ENCODE data around the gene VIT. TPM values are rescaled to one million over a fixed set of nuclear protein-coding genes. Genes with fewer than 3 reads are reported as not detected.
"Not testable (repeated sequence)": the region's sequence is repeated elsewhere in the genome, so short reads cannot be mapped to it uniquely, and the experiment has no call there.

Gene VIT
- total and polyA plus RNA-seq, 2 experiments from 2014 or later: 0.25 to 0.33 TPM

DNA sequence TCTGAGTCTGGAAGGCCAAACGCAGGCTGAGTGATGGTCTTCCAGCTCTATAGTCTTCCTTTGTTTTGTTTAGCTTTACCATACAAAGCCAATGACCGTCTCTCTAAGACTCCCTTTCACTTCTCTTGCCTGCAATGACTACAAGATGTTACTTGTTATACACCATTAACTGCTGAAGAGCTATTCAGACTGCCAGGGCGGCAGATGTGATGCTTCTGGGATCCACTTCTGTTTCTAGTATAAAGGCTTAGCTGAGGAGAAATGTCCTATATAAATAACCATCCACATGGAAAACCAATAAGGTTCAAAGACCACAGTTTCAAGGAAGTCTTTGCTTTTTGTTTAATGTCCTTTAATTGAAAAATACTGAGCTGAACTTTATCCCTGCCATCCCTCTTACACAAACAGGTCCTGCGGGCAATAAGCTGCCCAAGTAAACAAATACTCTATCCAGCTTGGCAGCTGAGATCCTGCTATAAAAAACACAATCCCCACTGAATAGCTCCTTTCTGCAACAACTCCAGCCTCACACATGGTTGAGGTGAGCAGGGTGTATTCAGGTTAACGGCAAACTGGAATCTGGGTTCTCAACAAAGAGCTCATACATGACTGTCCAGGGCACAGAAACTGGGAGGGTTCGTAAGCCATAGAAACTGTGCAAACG lies 124.6 kb downstream of the VIT start:
- no peaks in the 10 kb centered on the region for H3K9me3 ChIP-seq (ENCODE audit: low read depth)
- no peak for DNase-seq (ENCODE audit: low spot score)

DNA sequence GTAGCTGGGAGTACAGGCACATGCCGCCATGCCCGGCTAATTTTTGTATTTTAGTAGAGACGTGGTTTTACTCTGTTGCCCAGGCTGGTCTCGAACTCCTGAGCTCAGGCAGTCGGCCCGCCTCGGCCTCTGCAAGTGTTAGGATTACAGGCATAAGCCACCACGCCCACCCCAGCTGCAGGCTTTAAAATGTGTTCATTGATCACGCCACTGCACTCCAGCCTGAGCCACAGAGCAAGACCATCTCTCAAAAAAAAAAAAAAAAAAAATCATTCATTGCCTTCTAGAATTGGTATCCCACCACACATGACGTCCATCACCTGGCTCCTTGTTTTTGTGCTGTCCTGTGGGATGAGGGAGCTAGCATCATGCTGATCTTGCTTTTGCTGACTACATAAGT lies 127.4 kb downstream of the VIT start:
- 92% methylated on average over 10 of the region's 10 CpGs for WGBS (ENCODE audit: low lambda C conversion rate, missing lambda C conversion rate)
- TF ChIP-seq, protein P1, sequence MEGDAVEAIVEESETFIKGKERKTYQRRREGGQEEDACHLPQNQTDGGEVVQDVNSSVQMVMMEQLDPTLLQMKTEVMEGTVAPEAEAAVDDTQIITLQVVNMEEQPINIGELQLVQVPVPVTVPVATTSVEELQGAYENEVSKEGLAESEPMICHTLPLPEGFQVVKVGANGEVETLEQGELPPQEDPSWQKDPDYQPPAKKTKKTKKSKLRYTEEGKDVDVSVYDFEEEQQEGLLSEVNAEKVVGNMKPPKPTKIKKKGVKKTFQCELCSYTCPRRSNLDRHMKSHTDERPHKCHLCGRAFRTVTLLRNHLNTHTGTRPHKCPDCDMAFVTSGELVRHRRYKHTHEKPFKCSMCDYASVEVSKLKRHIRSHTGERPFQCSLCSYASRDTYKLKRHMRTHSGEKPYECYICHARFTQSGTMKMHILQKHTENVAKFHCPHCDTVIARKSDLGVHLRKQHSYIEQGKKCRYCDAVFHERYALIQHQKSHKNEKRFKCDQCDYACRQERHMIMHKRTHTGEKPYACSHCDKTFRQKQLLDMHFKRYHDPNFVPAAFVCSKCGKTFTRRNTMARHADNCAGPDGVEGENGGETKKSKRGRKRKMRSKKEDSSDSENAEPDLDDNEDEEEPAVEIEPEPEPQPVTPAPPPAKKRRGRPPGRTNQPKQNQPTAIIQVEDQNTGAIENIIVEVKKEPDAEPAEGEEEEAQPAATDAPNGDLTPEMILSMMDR (IDR thresholded peaks at IDR 0.05; ENCODE audit: poor library complexity): no peak
- TF ChIP-seq EZH2 (IDR thresholded peaks at IDR 0.05; ENCODE audit: borderline replicate concordance): no peak
- TF ChIP-seq EZH2phosphoT487 (IDR thresholded peaks at IDR 0.05; ENCODE audit: low read depth, severe bottlenecking, unreplicated experiment): no peak
- no peaks in the 10 kb centered on the region for H3K9me3 ChIP-seq (ENCODE audit: low read depth)
- H2AFZ ChIP-seq: no peak overlapping the region
- no peaks in the 10 kb centered on the region for H3K27me3 ChIP-seq
- no peak for DNase-seq (ENCODE audit: low spot score)
- H3K4me2 ChIP-seq: no peak overlapping the region
- no peak overlapping the region for H3K27ac ChIP-seq
- no peaks in the 10 kb centered on the region for H4K20me1 ChIP-seq (ENCODE audit: insufficient read depth, poor library complexity, severe bottlenecking)
- peaks cover 5% of the 10 kb centered on the region for H3K4me1 ChIP-seq (ENCODE audit: insufficient read depth)
- H3K4me3 ChIP-seq: no peak overlapping the region
- no peaks in the 10 kb centered on the region for H3K36me3 ChIP-seq (replicated peaks; ENCODE audit: insufficient read depth, low read depth)
- no peaks in the 10 kb centered on the region for H3K9me2 ChIP-seq (replicated peaks; ENCODE audit: insufficient read depth)
- no peaks in the 10 kb centered on the region for H3K79me2 ChIP-seq

More for the DNA sequence above, 124.6 kb downstream of the VIT start:
- no peaks in the 10 kb centered on the region for H3K27me3 ChIP-seq
- no peak overlapping the region for H3K4me3 ChIP-seq
- H3K4me1 ChIP-seq (ENCODE audit: insufficient read depth): peaks cover 5% of the 10 kb centered on the region
- TF ChIP-seq EZH2 (IDR thresholded peaks at IDR 0.05; ENCODE audit: borderline replicate concordance) (no peak), EZH2phosphoT487 (IDR thresholded peaks at IDR 0.05; ENCODE audit: low read depth, severe bottlenecking, unreplicated experiment) (no peak)
- TF ChIP-seq, protein P1 (IDR thresholded peaks at IDR 0.05; ENCODE audit: poor library complexity): no peak
- no peak overlapping the region for H3K4me2 ChIP-seq
- H3K27ac ChIP-seq: no peak overlapping the region
- H3K9me2 ChIP-seq (replicated peaks; ENCODE audit: insufficient read depth): no peaks in the 10 kb centered on the region
- H3K36me3 ChIP-seq (replicated peaks; ENCODE audit: insufficient read depth, low read depth): no peaks in the 10 kb centered on the region
- H4K20me1 ChIP-seq (ENCODE audit: insufficient read depth, poor library complexity, severe bottlenecking): no peaks in the 10 kb centered on the region
- H3K79me2 ChIP-seq: no peaks in the 10 kb centered on the region
- H2AFZ ChIP-seq: no peak overlapping the region
- WGBS (ENCODE audit: low lambda C conversion rate, missing lambda C conversion rate): 72% methylated on average over 7 of the region's 7 CpGs

DNA sequence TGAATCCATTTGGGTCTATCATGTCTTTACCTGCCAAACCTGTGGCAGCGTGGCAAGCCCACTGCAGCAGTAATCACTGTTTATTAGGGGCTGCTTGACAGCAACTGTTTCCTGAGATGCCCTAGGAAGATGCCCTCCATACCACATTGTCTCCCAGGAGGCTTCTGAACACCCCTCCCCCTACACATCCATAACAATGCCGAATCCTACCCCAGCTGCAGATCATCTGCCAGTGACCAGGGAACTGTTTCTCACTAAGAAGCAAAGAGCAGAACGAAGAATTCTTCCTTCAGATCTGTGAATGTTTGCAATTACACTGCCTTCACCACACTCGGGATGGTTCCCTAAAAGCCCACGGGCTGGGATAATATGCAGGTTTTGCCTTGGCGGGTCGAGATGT lies 127.8 kb downstream of the VIT start:
- Histone ChIP-seq H3K9me3 (ENCODE audit: low read depth) (no peaks in the 10 kb centered on the region), H3K27ac (no peak overlapping the region), H3K27me3 (no peaks in the 10 kb centered on the region), H2AFZ (no peak overlapping the region), H3K79me2 (no peaks in the 10 kb centered on the region), H3K4me2 (no peak overlapping the region), H3K4me1 (ENCODE audit: insufficient read depth) (peaks cover 5% of the 10 kb centered on the region), H3K36me3 (replicated peaks; ENCODE audit: insufficient read depth, low read depth) (no peaks in the 10 kb centered on the region), H4K20me1 (ENCODE audit: insufficient read depth, poor library complexity, severe bottlenecking) (no peaks in the 10 kb centered on the region), H3K4me3 (no peak overlapping the region), H3K9me2 (replicated peaks; ENCODE audit: insufficient read depth) (no peaks in the 10 kb centered on the region)
- 72% methylated on average over 7 of the region's 7 CpGs for WGBS (ENCODE audit: low lambda C conversion rate, missing lambda C conversion rate)
- no peak for DNase-seq (ENCODE audit: low spot score)
- TF ChIP-seq, protein P1 (IDR thresholded peaks at IDR 0.05; ENCODE audit: poor library complexity): no peak
- TF ChIP-seq EZH2phosphoT487 (IDR thresholded peaks at IDR 0.05; ENCODE audit: low read depth, severe bottlenecking, unreplicated experiment): no peak
- TF ChIP-seq EZH2 (IDR thresholded peaks at IDR 0.05; ENCODE audit: borderline replicate concordance): no peak

- not testable (repeated sequence) for DNase-seq (ENCODE audit: low spot score); H3K4me2 ChIP-seq; H3K4me3 ChIP-seq; H3K9me3 ChIP-seq (ENCODE audit: low read depth); H3K9me2 ChIP-seq (replicated peaks; ENCODE audit: insufficient read depth); H3K36me3 ChIP-seq (replicated peaks; ENCODE audit: insufficient read depth, low read depth); H4K20me1 ChIP-seq (ENCODE audit: insufficient read depth, poor library complexity, severe bottlenecking); H2AFZ ChIP-seq; H3K27ac ChIP-seq; H3K79me2 ChIP-seq; H3K4me1 ChIP-seq (ENCODE audit: insufficient read depth); H3K27me3 ChIP-seq
- 89% methylated on average over 2 of the region's 2 CpGs for WGBS (ENCODE audit: low lambda C conversion rate, missing lambda C conversion rate)
These were observed 128.2 kb downstream of the VIT start for GRCh38 chr2:36824683-36825082.

All from hepatocyte (in vitro differentiated cells).